Vagina (tissue), 2 donors: Measurements from ENCODE around the gene ATP6V0B.

Experiments
- POLR2A ChIP-seq, 2 donors: fragments of 450-650 bp; IDR thresholded peaks; one replicate each; pipeline ENCODE4 v1.6.1; 2017; ENCODE audit warnings: antibody characterized with exemption in 2 of 2, mild to moderate bottlenecking in 2 of 2, moderate library complexity in 2 of 2
- TF ChIP-seq, protein P1 (sequence below), 3 experiments: fragments of 450-650 bp in 2 of 3; fragments of 200-600 bp in 1 of 3; sonication (generic) in 1 of 3; IDR thresholded peaks; one replicate each; pipeline ENCODE4 v1.5.1; 2017 to 2019; ENCODE audit warnings: antibody characterized with exemption in 3 of 3, mild to moderate bottlenecking in 2 of 3, moderate library complexity in 2 of 3

GRCh38 chr1:44012941-44013609 is 38.3 kb downstream of the ATP6V0B start:
- TF ChIP-seq POLR2A (IDR thresholded peaks at IDR 0.05), result no peak
- TF ChIP-seq, protein P1, sequence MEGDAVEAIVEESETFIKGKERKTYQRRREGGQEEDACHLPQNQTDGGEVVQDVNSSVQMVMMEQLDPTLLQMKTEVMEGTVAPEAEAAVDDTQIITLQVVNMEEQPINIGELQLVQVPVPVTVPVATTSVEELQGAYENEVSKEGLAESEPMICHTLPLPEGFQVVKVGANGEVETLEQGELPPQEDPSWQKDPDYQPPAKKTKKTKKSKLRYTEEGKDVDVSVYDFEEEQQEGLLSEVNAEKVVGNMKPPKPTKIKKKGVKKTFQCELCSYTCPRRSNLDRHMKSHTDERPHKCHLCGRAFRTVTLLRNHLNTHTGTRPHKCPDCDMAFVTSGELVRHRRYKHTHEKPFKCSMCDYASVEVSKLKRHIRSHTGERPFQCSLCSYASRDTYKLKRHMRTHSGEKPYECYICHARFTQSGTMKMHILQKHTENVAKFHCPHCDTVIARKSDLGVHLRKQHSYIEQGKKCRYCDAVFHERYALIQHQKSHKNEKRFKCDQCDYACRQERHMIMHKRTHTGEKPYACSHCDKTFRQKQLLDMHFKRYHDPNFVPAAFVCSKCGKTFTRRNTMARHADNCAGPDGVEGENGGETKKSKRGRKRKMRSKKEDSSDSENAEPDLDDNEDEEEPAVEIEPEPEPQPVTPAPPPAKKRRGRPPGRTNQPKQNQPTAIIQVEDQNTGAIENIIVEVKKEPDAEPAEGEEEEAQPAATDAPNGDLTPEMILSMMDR (IDR thresholded peaks at IDR 0.05), result no peak
